Thyroid gland (tissue), 4 donors: ENCODE results near the gene LONP2.
"Not testable (repeated sequence)": the region's sequence is repeated elsewhere in the genome, so short reads cannot be mapped to it uniquely, and the experiment has no call there.

Source experiments
- POLR2A ChIP-seq, 2 donors: fragments of 450-650 bp; IDR thresholded peaks; one replicate each; pipeline ENCODE4 v1.6.1; 2017; ENCODE audit warnings: antibody characterized with exemption in 2 of 2, mild to moderate bottlenecking in 2 of 2, moderate library complexity in 1 of 2
- TF ChIP-seq, protein P1 (sequence below), 6 experiments: fragments of 200-600 bp in 3 of 6; fragments of 450-650 bp in 3 of 6; sonication (generic) in 3 of 6; IDR thresholded peaks; one replicate each; pipeline ENCODE4 v1.5.1; 2016 to 2019; ENCODE audit warnings: antibody characterized with exemption in 6 of 6, mild to moderate bottlenecking in 2 of 6, inconsistent platforms in 1 of 6, moderate library complexity in 1 of 6

GRCh38 chr16:48354385-48354784 is 110.3 kb downstream of the LONP2 start:
- TF ChIP-seq, protein P1, sequence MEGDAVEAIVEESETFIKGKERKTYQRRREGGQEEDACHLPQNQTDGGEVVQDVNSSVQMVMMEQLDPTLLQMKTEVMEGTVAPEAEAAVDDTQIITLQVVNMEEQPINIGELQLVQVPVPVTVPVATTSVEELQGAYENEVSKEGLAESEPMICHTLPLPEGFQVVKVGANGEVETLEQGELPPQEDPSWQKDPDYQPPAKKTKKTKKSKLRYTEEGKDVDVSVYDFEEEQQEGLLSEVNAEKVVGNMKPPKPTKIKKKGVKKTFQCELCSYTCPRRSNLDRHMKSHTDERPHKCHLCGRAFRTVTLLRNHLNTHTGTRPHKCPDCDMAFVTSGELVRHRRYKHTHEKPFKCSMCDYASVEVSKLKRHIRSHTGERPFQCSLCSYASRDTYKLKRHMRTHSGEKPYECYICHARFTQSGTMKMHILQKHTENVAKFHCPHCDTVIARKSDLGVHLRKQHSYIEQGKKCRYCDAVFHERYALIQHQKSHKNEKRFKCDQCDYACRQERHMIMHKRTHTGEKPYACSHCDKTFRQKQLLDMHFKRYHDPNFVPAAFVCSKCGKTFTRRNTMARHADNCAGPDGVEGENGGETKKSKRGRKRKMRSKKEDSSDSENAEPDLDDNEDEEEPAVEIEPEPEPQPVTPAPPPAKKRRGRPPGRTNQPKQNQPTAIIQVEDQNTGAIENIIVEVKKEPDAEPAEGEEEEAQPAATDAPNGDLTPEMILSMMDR (IDR thresholded peaks at IDR 0.05), result not testable (repeated sequence)
- TF ChIP-seq POLR2A (IDR thresholded peaks at IDR 0.05), result not testable (repeated sequence)
